Epithelial cell of proximal tubule (primary cell): ENCODE results near the gene ITPKB. TPM values are rescaled to one million over a fixed set of nuclear protein-coding genes. Genes with fewer than 3 reads are reported as not detected.

Experiments used
- DNase-seq: peaks from one replicate; pipeline ENCODE4 v3.0.0-alpha.2; 2011; ENCODE audit warnings: low read depth
- H3K4me3 ChIP-seq: 2 replicates; pipeline ENCODE4 v1.5.1; 2011; ENCODE audit warnings: low read depth, mild to moderate bottlenecking, low read length
- total RNA-seq: library from RNA; depleted of rRNA; stranded (reverse); fragments of >200 nt; gene quantifications from 2 replicates; pipeline ENCODE4 v1.2.3, GENCODE V29; 2015
- TF ChIP-seq, protein P1 (sequence below): conservative IDR thresholded peaks from 2 replicates; pipeline ENCODE4 v1.5.1; 2012; ENCODE audit warnings: low read depth, mild to moderate bottlenecking, low read length

ITPKB gene
- total RNA-seq, 1 donor from 2014 or later: 5.1 TPM

- H3K4me3 ChIP-seq: no peak overlapping the region
- DNase-seq: no peak
- TF ChIP-seq, protein P1, sequence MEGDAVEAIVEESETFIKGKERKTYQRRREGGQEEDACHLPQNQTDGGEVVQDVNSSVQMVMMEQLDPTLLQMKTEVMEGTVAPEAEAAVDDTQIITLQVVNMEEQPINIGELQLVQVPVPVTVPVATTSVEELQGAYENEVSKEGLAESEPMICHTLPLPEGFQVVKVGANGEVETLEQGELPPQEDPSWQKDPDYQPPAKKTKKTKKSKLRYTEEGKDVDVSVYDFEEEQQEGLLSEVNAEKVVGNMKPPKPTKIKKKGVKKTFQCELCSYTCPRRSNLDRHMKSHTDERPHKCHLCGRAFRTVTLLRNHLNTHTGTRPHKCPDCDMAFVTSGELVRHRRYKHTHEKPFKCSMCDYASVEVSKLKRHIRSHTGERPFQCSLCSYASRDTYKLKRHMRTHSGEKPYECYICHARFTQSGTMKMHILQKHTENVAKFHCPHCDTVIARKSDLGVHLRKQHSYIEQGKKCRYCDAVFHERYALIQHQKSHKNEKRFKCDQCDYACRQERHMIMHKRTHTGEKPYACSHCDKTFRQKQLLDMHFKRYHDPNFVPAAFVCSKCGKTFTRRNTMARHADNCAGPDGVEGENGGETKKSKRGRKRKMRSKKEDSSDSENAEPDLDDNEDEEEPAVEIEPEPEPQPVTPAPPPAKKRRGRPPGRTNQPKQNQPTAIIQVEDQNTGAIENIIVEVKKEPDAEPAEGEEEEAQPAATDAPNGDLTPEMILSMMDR: no peak
Measured at GRCh38 chr1:226651732-226652105, 87.4 kb downstream of the ITPKB start.

DNA sequence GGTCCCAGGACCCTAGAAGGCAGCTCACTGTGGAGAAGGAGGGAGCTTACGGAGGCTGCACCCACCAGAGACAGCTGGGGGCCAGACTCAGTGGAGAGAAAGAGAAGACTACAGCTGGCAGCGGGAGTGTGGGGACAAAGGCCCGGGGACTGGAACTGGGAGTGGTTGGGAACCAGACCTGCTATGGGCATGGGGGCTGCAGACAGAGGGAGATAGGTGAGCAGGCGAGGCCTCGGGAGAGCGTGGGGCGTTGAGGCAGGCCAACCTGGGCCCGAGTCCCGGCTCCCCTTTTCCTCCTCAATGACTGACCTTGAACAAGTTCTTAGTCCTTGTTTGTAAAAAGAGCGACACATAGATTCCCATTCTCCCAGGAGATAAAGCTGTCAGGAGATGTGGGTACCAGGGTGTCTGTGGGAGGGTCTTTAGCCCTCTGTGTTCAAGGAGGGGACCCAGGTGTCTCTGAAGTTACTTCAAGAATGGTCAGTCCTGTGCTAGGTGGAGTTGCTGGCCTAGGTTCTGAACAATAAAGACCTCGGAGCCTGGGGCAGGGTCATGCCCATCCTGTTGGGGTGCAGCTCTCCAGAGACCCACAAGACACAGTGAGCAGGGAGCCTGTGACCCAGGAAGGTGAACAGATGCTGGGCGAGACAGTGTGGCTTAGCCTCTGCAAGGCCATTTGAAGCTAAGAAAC is 87.9 kb downstream of the ITPKB start:
- no peak overlapping the region for H3K4me3 ChIP-seq
- no peak for DNase-seq
- TF ChIP-seq, protein P1: no peak

DNA sequence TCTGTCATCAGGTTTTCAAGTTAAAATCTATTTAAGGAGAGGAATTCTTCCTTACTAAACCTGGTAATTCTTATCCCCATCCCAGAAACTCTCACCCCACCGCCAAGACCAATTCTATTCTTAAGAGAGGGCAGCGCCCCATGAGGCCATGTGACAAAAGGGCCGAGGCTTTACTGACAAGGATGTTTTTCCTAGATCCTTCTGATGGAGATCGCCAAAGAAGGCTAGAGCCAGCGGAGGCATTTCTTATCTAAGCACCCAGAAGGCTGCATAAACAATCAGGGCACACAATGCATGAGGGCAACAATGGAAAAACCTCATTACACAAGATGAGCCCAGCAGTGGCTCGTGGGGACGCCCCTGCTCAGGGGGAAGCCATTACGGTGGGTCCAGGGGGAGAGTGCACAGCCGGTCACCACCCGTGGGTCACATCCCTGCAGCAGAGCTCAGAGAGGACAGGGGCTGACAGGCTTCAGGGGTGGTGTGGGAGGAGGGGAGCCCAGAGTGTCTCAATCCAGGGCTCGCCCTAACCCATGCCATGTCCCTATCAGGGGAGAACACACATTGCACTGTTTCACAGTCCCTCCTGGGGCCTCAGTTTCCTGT is 88.7 kb downstream of the ITPKB start:
- H3K4me3 ChIP-seq: no peak overlapping the region
- TF ChIP-seq, protein P1: no peak
- no peak for DNase-seq

DNA sequence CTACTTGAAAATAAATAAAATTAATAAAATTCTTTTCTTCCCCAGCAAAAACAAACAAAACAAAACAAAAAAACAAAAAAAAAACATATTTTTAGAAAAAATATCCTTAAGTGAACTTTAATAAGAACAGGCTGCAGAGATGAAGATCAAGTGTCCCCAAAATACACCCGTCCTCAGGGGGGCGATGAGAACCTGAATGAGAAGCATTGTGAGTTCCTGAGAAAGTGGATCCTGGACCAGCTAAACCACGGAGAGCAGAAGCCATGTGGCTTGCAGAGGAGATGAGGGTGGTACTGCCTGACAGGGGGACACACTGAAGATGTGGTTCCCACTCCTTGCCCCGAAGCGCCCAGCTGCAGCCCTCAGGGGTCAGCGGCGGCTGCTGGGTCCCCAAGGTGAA is 89.3 kb downstream of the ITPKB start:
- TF ChIP-seq, protein P1: peak; percentile 28
- H3K4me3 ChIP-seq: no peak overlapping the region
- no peak for DNase-seq

DNA sequence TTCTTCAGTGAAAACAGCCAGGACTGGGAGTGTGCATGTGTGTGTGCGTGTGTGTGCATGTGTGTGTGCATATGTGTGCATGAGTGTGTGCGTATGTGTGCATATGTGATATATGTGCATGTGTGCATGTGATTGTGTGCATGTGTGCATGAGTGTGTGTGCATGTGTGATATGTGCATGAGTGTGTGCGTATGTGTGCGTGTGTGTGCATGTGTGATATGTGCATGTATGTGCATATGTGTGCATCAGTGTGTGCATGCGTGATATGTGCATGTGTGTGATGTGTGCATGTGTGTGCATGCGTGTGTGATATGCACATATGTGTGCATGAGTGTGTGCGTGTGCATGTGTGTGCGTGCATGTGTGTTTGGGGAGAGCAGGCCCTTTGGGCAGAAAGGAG is 89.8 kb downstream of the ITPKB start:
- no peak overlapping the region for H3K4me3 ChIP-seq
- TF ChIP-seq, protein P1: no peak
- no peak for DNase-seq

DNA sequence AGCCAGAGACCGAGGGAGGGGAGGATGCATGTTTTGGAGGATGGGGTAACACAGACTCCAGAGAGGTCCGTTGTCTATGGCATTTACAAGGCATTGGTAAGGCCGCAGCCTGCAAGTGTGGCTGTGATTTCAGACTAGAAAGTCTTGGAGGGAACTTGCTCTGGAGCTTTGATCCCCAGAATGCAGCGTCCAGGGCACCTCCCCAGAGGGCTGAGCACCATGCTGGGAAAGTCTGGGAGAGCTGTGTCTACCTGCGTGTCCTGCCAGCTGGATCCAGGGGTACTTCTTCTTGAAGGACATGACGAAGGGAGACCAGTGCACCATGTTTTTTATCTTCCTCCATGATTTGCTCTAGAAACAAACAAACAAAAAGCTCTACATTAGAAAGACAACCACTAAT is 90.7 kb downstream of the ITPKB start:
- DNase-seq: no peak
- TF ChIP-seq, protein P1: no peak
- no peak overlapping the region for H3K4me3 ChIP-seq

- TF ChIP-seq, protein P1: no peak
- DNase-seq: no peak
- H3K4me3 ChIP-seq: no peak overlapping the region
Measured at GRCh38 chr1:226647719-226648118, 91.4 kb downstream of the ITPKB start.
